Trophoblast cell (in vitro differentiated cells and primary cell): ENCODE results near the gene ADAMTSL1.
A peak's percentile ranks its signal among the peaks of the same experiment; 100 is the strongest.

Experiments
- DNase-seq, 2 donors: peaks; one replicate each; pipeline ENCODE4 v3.0.0-alpha.2; 2016
- H2AFZ ChIP-seq: 2 replicates; pipeline ENCODE4 v1.6.1; 2013; ENCODE audit warnings: low read length, moderate library complexity, mild to moderate bottlenecking; ENCODE audit not compliant: insufficient read depth, poor library complexity
- H2AK5ac ChIP-seq: 2 replicates; pipeline ENCODE4 v1.6.1; 2013; ENCODE audit warnings: mild to moderate bottlenecking, low read length
- H2BK120ac ChIP-seq: 2 replicates; pipeline ENCODE4 v1.6.1; 2013; ENCODE audit warnings: low read length, mild to moderate bottlenecking, moderate library complexity; ENCODE audit not compliant: insufficient read depth, poor library complexity
- H2BK12ac ChIP-seq: 2 replicates; pipeline ENCODE4 v1.6.1; 2013; ENCODE audit warnings: mild to moderate bottlenecking, low read length, moderate library complexity
- H2BK5ac ChIP-seq: 2 replicates; pipeline ENCODE4 v1.6.1; 2013; ENCODE audit warnings: low read length, low read depth, moderate library complexity, mild to moderate bottlenecking; ENCODE audit not compliant: poor library complexity
- H3K14ac ChIP-seq: 2 replicates; pipeline ENCODE4 v1.6.1; 2013; ENCODE audit warnings: mild to moderate bottlenecking, low read length
- H3K18ac ChIP-seq: 2 replicates; pipeline ENCODE4 v1.6.1; 2013; ENCODE audit warnings: mild to moderate bottlenecking, low read length
- H3K23ac ChIP-seq: 2 replicates; pipeline ENCODE4 v1.6.1; 2013; ENCODE audit warnings: low read length
- H3K27ac ChIP-seq: 2 replicates; pipeline ENCODE4 v1.5.1; 2013; ENCODE audit warnings: low read depth, mild to moderate bottlenecking, inconsistent platforms, low read length, moderate library complexity
- H3K27me3 ChIP-seq: 2 replicates; pipeline ENCODE4 v1.6.1; 2013; ENCODE audit warnings: inconsistent platforms, mild to moderate bottlenecking, low read length, moderate library complexity; ENCODE audit not compliant: insufficient read depth
- H3K36me3 ChIP-seq, 2 experiments: 1 replicate in 1 of 2; 2 replicates in 1 of 2; pipeline ENCODE4 v1.6.1; 2013; ENCODE audit warnings: low read length in 2 of 2, mild to moderate bottlenecking in 2 of 2, moderate library complexity in 1 of 2; ENCODE audit not compliant: insufficient read depth in 2 of 2, control insufficient read depth in 1 of 2
- H3K4ac ChIP-seq: 2 replicates; pipeline ENCODE4 v1.6.1; 2013; ENCODE audit warnings: low read depth, mild to moderate bottlenecking, low read length, moderate library complexity
- H3K4me1 ChIP-seq, 2 experiments: 1 replicate in 1 of 2; 2 replicates in 1 of 2; pipeline ENCODE4 v1.6.1; 2013; ENCODE audit warnings: low read length in 2 of 2, mild to moderate bottlenecking in 2 of 2, moderate library complexity in 1 of 2; ENCODE audit not compliant: insufficient read depth in 2 of 2, control insufficient read depth in 1 of 2
- H3K4me2 ChIP-seq: 2 replicates; pipeline ENCODE4 v1.6.1; 2013; ENCODE audit warnings: inconsistent platforms, mild to moderate bottlenecking, low read length, moderate library complexity
- H3K4me3 ChIP-seq: 2 replicates; pipeline ENCODE4 v1.5.1; 2013; ENCODE audit warnings: mild to moderate bottlenecking, low read depth, low read length, inconsistent platforms
- H3K79me1 ChIP-seq: one replicate; pipeline ENCODE4 v1.6.1; 2013; ENCODE audit warnings: low read length
- H3K79me2 ChIP-seq: 2 replicates; pipeline ENCODE4 v1.6.1; 2013; ENCODE audit warnings: low read length, mild to moderate bottlenecking; ENCODE audit not compliant: control insufficient read depth, insufficient read depth, poor library complexity
- H3K9ac ChIP-seq: 2 replicates; pipeline ENCODE4 v1.6.1; 2013; ENCODE audit warnings: mild to moderate bottlenecking, low read length
- H3K9me3 ChIP-seq: 2 replicates; pipeline ENCODE4 v1.6.1; 2013; ENCODE audit warnings: low read depth, mild to moderate bottlenecking, control low read depth, inconsistent platforms, low read length; ENCODE audit not compliant: insufficient read depth
- H4K12ac ChIP-seq: 2 replicates; pipeline ENCODE4 v1.6.1; 2013; ENCODE audit warnings: low read depth, mild to moderate bottlenecking, low read length, moderate library complexity
- H4K8ac ChIP-seq: 2 replicates; pipeline ENCODE4 v1.6.1; 2013; ENCODE audit warnings: low read depth, mild to moderate bottlenecking, low read length, moderate library complexity
- H4K91ac ChIP-seq: one replicate; pipeline ENCODE4 v1.6.1; 2013; ENCODE audit warnings: low read depth, mild to moderate bottlenecking, low read length, moderate library complexity
- WGBS: extraction: QIAGEN DNeasy Blood & Tissue Kit; methylation state at CpG from one replicate; pipeline ENCODE4 v1.1.7; 2013; ENCODE audit warnings: missing lambda C conversion rate; ENCODE audit not compliant: insufficient read length, insufficient coverage; ENCODE audit errors: extremely low coverage; 5-methylcytosine and 5-hydroxymethylcytosine counted together

ADAMTSL1 gene

GRCh38 chr9:18441261-18441660 lies 32.7 kb upstream of the ADAMTSL1 start:
- Histone ChIP-seq H2AK5ac (no peak overlapping the region), H2BK120ac (no peak overlapping the region), H4K12ac (no peak overlapping the region), H3K79me2 (no peaks in the 10 kb centered on the region), H3K27ac (no peak overlapping the region), H3K14ac (no peak overlapping the region), H3K9me3 (no peaks in the 10 kb centered on the region), H2BK12ac (no peak overlapping the region), H3K9ac (no peak overlapping the region), H4K8ac (no peak overlapping the region), H2BK5ac (no peak overlapping the region), H3K18ac (no peak overlapping the region), H3K79me1 (no peaks in the 10 kb centered on the region), H3K4me2 (no peak overlapping the region), H3K36me3 (no peaks in the 10 kb centered on the region), H3K4ac (no peak overlapping the region), H3K4me1 (peaks cover 2 to 5% of the 10 kb centered on the region in 2 experiments), H2AFZ (no peak overlapping the region), H3K4me3 (no peak overlapping the region), H4K91ac (no peak overlapping the region), H3K23ac (no peak overlapping the region), H3K27me3 (no peaks in the 10 kb centered on the region)
- no peak for DNase-seq
- no CpG with 5 or more reads among the region's 1 CpG for WGBS

DNA sequence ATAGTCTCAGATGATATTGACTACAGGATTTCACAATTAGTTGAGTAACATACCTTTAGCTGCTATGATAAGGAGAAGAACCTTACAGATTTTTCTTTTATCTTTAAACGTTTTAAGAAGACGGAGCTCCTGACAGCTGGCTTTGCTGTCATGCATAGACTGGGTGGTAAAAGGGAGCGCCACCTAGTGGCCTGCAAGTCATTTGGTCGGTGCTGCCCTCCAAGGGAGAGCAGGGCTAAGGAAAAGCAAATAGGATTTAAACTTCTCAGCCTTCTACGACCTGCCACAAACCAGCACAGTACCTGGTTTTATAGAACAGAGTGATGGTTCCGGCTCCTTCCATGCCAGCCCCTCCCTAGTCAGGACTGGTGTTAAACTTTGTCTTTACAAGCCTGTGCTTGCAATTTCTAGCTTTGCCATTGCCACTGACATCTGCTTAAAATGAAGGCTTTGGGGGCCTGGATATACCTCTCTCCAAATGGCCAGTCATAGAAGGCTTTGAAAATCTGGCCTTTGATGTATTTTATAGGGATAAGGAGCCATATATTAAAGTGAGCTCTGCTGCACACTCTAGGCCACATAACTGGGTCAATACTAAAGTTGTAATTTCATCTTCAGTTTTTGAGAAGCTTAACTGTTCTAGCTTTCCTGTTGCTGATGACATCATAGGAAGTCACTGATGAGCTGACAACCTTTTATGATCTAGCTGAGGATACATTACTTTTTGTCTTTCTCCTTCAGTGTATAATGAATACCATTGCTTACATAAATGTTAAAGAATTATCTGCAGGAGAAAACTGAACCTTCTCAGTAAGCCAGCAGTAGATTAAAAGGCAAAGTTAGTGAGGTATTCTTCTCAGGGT lies 31.1 kb upstream of the ADAMTSL1 start:
- no CpG with 5 or more reads among the region's 6 CpGs for WGBS

GRCh38 chr9:18447131-18447530 lies 26.8 kb upstream of the ADAMTSL1 start:
- H3K4me1 ChIP-seq, result no peaks in the 10 kb centered on the region
- no peak overlapping the region for H3K9ac ChIP-seq
- H2BK120ac ChIP-seq, result no peak overlapping the region
- H3K18ac ChIP-seq, result no peak overlapping the region
- no peaks in the 10 kb centered on the region for H3K36me3 ChIP-seq
- no peak overlapping the region for H4K12ac ChIP-seq
- H3K4me2 ChIP-seq, result no peak overlapping the region
- H2AK5ac ChIP-seq, result no peak overlapping the region
- H3K14ac ChIP-seq, result no peak overlapping the region
- no peak overlapping the region for H2BK12ac ChIP-seq
- H2BK5ac ChIP-seq, result no peak overlapping the region
- H3K23ac ChIP-seq, result no peak overlapping the region
- H3K4ac ChIP-seq, result no peak overlapping the region
- H3K9me3 ChIP-seq, result no peaks in the 10 kb centered on the region
- H3K4me3 ChIP-seq, result no peak overlapping the region
- H3K79me1 ChIP-seq, result no peaks in the 10 kb centered on the region
- H2AFZ ChIP-seq, result no peak overlapping the region
- no peak overlapping the region for H4K91ac ChIP-seq
- WGBS, result no CpG with 5 or more reads among the region's 4 CpGs
- H3K27ac ChIP-seq, result no peak overlapping the region
- no peak overlapping the region for H4K8ac ChIP-seq
- no peaks in the 10 kb centered on the region for H3K79me2 ChIP-seq
- DNase-seq, result no peak
- H3K27me3 ChIP-seq, result no peaks in the 10 kb centered on the region

More for the DNA sequence above, 31.1 kb upstream of the ADAMTSL1 start:
- Histone ChIP-seq H3K36me3 (no peaks in the 10 kb centered on the region), H2BK5ac (no peak overlapping the region), H3K4ac (no peak overlapping the region), H3K4me1 (peaks cover 0 to 5% of the 10 kb centered on the region in 2 experiments), H2AK5ac (no peak overlapping the region), H3K9ac (no peak overlapping the region), H3K23ac (no peak overlapping the region), H3K79me1 (no peaks in the 10 kb centered on the region), H3K27ac (no peak overlapping the region), H3K4me2 (no peak overlapping the region), H4K8ac (no peak overlapping the region), H2BK120ac (no peak overlapping the region), H3K79me2 (no peaks in the 10 kb centered on the region), H3K4me3 (no peak overlapping the region), H3K14ac (no peak overlapping the region), H2BK12ac (no peak overlapping the region), H4K12ac (no peak overlapping the region), H3K27me3 (no peaks in the 10 kb centered on the region), H3K9me3 (no peaks in the 10 kb centered on the region), H3K18ac (no peak overlapping the region), H2AFZ (no peak overlapping the region), H4K91ac (no peak overlapping the region)
- peak; percentile 30 to 73 for DNase-seq

- H3K4me1 ChIP-seq, result no peaks in the 10 kb centered on the region
- no peak overlapping the region for H2BK12ac ChIP-seq
- no CpG with 5 or more reads among the region's 3 CpGs for WGBS
- H3K23ac ChIP-seq, result no peak overlapping the region
- no peaks in the 10 kb centered on the region for H3K36me3 ChIP-seq
- H3K79me1 ChIP-seq, result no peaks in the 10 kb centered on the region
- peak overlapping the region; percentile 47 for H3K9ac ChIP-seq
- H4K12ac ChIP-seq, result no peak overlapping the region
- H4K91ac ChIP-seq, result no peak overlapping the region
- no peaks in the 10 kb centered on the region for H3K27me3 ChIP-seq
- H3K4me3 ChIP-seq, result no peak overlapping the region
- H3K79me2 ChIP-seq, result no peaks in the 10 kb centered on the region
- H3K9me3 ChIP-seq, result no peaks in the 10 kb centered on the region
- H3K4me2 ChIP-seq, result no peak overlapping the region
- H3K4ac ChIP-seq, result no peak overlapping the region
- no peak overlapping the region for H3K14ac ChIP-seq
- H3K27ac ChIP-seq, result no peak overlapping the region
- no peak overlapping the region for H2BK120ac ChIP-seq
- no peak overlapping the region for H4K8ac ChIP-seq
- H2AK5ac ChIP-seq, result no peak overlapping the region
- no peak overlapping the region for H3K18ac ChIP-seq
- no peak for DNase-seq
- H2AFZ ChIP-seq, result no peak overlapping the region
- no peak overlapping the region for H2BK5ac ChIP-seq
These were observed 26.4 kb upstream of the ADAMTSL1 start for GRCh38 chr9:18447541-18447940.
